Body of pancreas (tissue), 4 donors: ENCODE results near the gene AGPS.

ENCODE experiments used
- POLR2A ChIP-seq, 3 donors: fragments of 450-650 bp; IDR thresholded peaks; one replicate each; pipeline ENCODE4 v1.6.1; 2016; ENCODE audit warnings: antibody characterized with exemption in 3 of 3, mild to moderate bottlenecking in 2 of 3
- TF ChIP-seq, protein P1 (sequence below), 7 experiments: fragments of 450-650 bp in 4 of 7; fragments of 200-600 bp in 3 of 7; sonication (generic) in 3 of 7; IDR thresholded peaks; one replicate each; pipeline ENCODE4 v1.5.1; 2016 to 2019; ENCODE audit warnings: antibody characterized with exemption in 7 of 7

DNA sequence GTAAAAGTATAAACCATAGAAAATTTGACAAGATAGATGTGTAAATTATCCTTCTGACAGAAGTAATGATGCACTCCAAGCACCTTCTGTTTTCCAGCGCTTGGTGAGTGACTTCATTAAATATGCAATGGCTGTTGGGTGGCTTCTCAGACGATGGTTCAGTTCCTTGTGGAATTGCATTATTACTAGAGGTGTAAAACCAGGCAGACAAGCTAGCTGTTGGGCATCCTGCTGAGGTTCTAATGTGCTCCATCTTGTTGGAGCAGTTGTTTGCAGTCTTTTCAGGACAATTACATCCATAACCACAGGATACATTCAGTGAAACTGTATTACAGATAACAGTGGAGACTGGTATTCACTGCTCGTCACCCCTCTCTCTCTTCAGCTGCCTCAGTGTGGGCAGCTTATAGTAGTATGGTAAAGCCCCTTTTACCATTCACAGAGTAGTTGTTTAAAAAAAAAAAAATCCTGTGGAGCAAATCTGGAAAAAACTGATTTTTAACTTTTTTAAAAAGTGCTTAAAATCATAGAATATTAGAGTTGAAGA, 143.5 kb downstream of the AGPS start:
- TF ChIP-seq, protein P1, sequence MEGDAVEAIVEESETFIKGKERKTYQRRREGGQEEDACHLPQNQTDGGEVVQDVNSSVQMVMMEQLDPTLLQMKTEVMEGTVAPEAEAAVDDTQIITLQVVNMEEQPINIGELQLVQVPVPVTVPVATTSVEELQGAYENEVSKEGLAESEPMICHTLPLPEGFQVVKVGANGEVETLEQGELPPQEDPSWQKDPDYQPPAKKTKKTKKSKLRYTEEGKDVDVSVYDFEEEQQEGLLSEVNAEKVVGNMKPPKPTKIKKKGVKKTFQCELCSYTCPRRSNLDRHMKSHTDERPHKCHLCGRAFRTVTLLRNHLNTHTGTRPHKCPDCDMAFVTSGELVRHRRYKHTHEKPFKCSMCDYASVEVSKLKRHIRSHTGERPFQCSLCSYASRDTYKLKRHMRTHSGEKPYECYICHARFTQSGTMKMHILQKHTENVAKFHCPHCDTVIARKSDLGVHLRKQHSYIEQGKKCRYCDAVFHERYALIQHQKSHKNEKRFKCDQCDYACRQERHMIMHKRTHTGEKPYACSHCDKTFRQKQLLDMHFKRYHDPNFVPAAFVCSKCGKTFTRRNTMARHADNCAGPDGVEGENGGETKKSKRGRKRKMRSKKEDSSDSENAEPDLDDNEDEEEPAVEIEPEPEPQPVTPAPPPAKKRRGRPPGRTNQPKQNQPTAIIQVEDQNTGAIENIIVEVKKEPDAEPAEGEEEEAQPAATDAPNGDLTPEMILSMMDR (IDR thresholded peaks at IDR 0.05) = no peak
- no peak for TF ChIP-seq POLR2A (IDR thresholded peaks at IDR 0.05)
